Adrenal gland (tissue), 12 donors: ENCODE results near the gene GSTCD. TPM values are rescaled to one million over a fixed set of nuclear protein-coding genes. Genes with fewer than 3 reads are reported as not detected.
A peak's percentile ranks its signal among the peaks of the same experiment; 100 is the strongest.

ENCODE experiments used
- DNase-seq, 7 donors: peaks; one replicate each; pipeline ENCODE4 v3.0.0-alpha.2; 2019 to 2020
- H3K27ac ChIP-seq, 5 donors: fragments of 200-600 bp; sonication (generic) in 4 of 5; 1 replicate in 3 of 5; 2 replicates in 2 of 5; pipeline versions ENCODE4 v1.5.1 to v1.8.0; 2016 to 2020; ENCODE audit warnings: mild to moderate bottlenecking in 1 of 5
- H3K27me3 ChIP-seq: fragments of 200-600 bp; 2 replicates; pipeline ENCODE4 v1.8.0; 2021
- H3K36me3 ChIP-seq, 2 donors: fragments of 200-600 bp; replicated peaks in 1 of 2; 1 replicate in 1 of 2; 2 replicates in 1 of 2; pipeline versions ENCODE4 v1.5.1 to v1.8.0; 2018 to 2022
- H3K4me1 ChIP-seq, 2 donors: fragments of 200-600 bp; replicated peaks in 1 of 2; 1 replicate in 1 of 2; 2 replicates in 1 of 2; pipeline versions ENCODE4 v1.5.1 to v1.8.0; 2018 to 2021
- H3K4me3 ChIP-seq, 4 donors: fragments of 200-600 bp; sonication (generic) in 3 of 4; one replicate each; pipeline ENCODE4 v1.5.1; 2016 to 2018
- H3K9me3 ChIP-seq, 3 donors: fragments of 200-600 bp; sonication (generic) in 1 of 3; replicated peaks in 1 of 3; 1 replicate in 2 of 3; 2 replicates in 1 of 3; pipeline versions ENCODE4 v1.5.1 to v1.8.0; 2016 to 2021
- POLR2A ChIP-seq, 2 donors: fragments of 450-650 bp; IDR thresholded peaks; one replicate each; pipeline ENCODE4 v1.6.1; 2017; ENCODE audit warnings: antibody characterized with exemption in 2 of 2, mild to moderate bottlenecking in 2 of 2, moderate library complexity in 1 of 2
- WGBS, 4 donors: extraction: QIAGEN DNeasy Blood & Tissue Kit in 2 of 4; methylation state at CpG; one replicate each; pipeline versions ENCODE4 v1.1.5 to v1.1.7; 2013 to 2017; 5-methylcytosine and 5-hydroxymethylcytosine counted together
- intact Hi-C, 2 donors: fragments of 100-400 bp; cut with DNase I; formaldehyde crosslinking; loops; one replicate each; pipeline versions ENCODE4 v1.14.1 to v1.15.0; 2022 to 2023
- polyA plus RNA-seq, 3 donors: library from polyadenylated mRNA; stranded (reverse); fragments of 200-250 nt in 2 of 3; fragments of 350-450 nt in 1 of 3; fragmentation: Illumina TruSeq in 1 of 3; extraction: RNeasy Lipid Tissue Mini Kit (QIAGEN cat#74804) in 1 of 3; gene quantifications; one replicate each; pipeline ENCODE4 v1.2.3, GENCODE V29; 2013 to 2014
- total RNA-seq, 9 donors: library from RNA; depleted of rRNA in 4 of 9; stranded (reverse); fragments of >200 nt in 4 of 9; fragments of 120-200 nt in 1 of 9; fragmentation: NEBNext Ultra II Directional in 1 of 9; extraction: Animal tissue kit (Norgen Biotek cat#: 25700) in 1 of 9; gene quantifications; one replicate each; pipeline versions ENCODE4 v1.1.0 to v1.2.4, GENCODE V29; 2013 to 2023
- TF ChIP-seq, protein P1 (sequence below), 6 experiments: fragments of 450-650 bp in 4 of 6; fragments of 200-600 bp in 2 of 6; sonication (generic) in 1 of 6; IDR thresholded peaks; 1 replicate in 5 of 6; 2 replicates in 1 of 6; pipeline versions ENCODE4 v1.5.1 to v1.8.0; 2016 to 2021; ENCODE audit warnings: antibody characterized with exemption in 6 of 6, mild to moderate bottlenecking in 2 of 6, moderate library complexity in 1 of 6
- donor health status: healthy with polysubstance abuse.
- donor health status: Bipolar disorder and iron deficiency.
- donor health status: DM: yes; HTN: yes; CAD: no.
- donor health status: DM: no; HTN: no; CAD: no.
- donor health status: DM: no; HTN: no; CAD: no.
- donor health status: DM: yes; HTN: yes; CAD: no.

The GSTCD gene
- total and polyA plus RNA-seq, 12 donors = 0.88 to 13.8 (median 6.7) TPM

DNA sequence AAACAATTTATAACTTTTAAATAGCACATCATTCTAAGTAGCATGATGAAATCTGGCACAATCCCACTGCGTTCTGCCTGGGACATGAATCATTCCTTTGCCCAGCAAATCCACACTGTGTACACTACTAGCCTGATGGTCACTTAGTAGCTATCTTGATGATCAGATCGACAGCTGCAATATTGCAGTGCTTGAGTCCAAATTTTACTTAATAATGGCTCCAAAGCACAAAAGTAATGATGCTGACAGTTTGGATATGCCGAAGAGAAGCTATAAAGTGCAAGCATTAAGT is 100.1 kb downstream of the GSTCD start:
- TF ChIP-seq POLR2A (IDR thresholded peaks at IDR 0.05) = no peak
- TF ChIP-seq, protein P1, sequence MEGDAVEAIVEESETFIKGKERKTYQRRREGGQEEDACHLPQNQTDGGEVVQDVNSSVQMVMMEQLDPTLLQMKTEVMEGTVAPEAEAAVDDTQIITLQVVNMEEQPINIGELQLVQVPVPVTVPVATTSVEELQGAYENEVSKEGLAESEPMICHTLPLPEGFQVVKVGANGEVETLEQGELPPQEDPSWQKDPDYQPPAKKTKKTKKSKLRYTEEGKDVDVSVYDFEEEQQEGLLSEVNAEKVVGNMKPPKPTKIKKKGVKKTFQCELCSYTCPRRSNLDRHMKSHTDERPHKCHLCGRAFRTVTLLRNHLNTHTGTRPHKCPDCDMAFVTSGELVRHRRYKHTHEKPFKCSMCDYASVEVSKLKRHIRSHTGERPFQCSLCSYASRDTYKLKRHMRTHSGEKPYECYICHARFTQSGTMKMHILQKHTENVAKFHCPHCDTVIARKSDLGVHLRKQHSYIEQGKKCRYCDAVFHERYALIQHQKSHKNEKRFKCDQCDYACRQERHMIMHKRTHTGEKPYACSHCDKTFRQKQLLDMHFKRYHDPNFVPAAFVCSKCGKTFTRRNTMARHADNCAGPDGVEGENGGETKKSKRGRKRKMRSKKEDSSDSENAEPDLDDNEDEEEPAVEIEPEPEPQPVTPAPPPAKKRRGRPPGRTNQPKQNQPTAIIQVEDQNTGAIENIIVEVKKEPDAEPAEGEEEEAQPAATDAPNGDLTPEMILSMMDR (IDR thresholded peaks at IDR 0.05) = no peak
- Histone ChIP-seq H3K9me3 (no peaks in the 10 kb centered on the region), H3K27ac (peak overlapping the region in 1 of 5 donors; percentile 51), H3K4me3 (peak overlapping the region in 1 of 4 donors; percentile 53), H3K27me3 (no peaks in the 10 kb centered on the region), H3K4me1 (peaks cover 0 to 17% of the 10 kb centered on the region in 2 donors), H3K36me3 (no peaks in the 10 kb centered on the region)
- peak; percentile 20 to 59 (median 38) for DNase-seq
- intact Hi-C loops = no loop called here
- 45 to 49% (median 47%) methylated on average over 3 of the region's 3 CpGs for WGBS, 4 donors

DNA sequence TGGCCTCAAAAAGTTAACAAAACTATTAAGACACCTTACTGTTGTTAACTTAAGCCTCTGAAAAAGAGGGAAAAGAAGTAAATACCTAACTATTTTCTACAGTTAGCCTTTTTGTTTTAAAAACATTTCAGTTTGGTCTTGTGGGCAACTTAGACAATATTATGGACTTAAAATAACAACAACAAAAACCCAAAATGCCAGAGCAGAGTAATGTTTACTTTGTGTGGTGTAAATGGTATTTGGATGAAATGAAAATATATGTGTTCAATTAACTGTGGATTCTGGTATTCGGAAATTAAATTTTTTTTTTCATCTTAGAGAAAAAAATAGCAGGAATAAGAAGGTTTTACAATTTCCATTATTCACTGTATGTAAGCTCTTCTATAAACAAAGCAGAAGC is 107.1 kb downstream of the GSTCD start:
- H3K27me3 ChIP-seq = no peaks in the 10 kb centered on the region
- H3K9me3 ChIP-seq = peaks cover 0 to 5% (median 0%) of the 10 kb centered on the region in 3 donors
- DNase-seq = no peak
- H3K36me3 ChIP-seq = no peaks in the 10 kb centered on the region
- H3K27ac ChIP-seq = no peak overlapping the region
- WGBS, 4 donors = 87 to 95% (median 92%) methylated on average over 1 of the region's 1 CpG
- TF ChIP-seq, protein P1 (IDR thresholded peaks at IDR 0.05) = no peak
- no peak for TF ChIP-seq POLR2A (IDR thresholded peaks at IDR 0.05)
- H3K4me3 ChIP-seq = no peak overlapping the region
- intact Hi-C loops = no loop called here
- H3K4me1 ChIP-seq = no peaks in the 10 kb centered on the region

DNA sequence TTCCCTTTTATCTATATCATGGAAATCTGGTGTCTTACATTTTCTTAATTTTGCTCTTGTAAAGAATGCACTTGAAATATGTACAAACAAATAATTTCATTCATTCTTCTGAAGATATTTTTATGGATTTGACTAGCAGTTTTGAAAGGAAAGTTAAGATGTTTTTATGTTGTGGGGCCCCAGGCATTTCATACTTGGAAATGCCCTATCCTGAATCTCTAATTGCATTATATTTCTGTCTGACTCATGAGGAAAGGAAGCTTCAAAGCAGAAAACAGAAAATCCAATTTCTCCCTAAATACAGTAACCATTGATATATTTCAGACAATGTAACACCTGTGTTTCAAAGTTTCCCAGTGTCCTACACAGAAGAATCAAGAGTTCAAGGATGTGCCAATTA is 113.5 kb downstream of the GSTCD start:
- H3K4me3 ChIP-seq = no peak overlapping the region

DNA sequence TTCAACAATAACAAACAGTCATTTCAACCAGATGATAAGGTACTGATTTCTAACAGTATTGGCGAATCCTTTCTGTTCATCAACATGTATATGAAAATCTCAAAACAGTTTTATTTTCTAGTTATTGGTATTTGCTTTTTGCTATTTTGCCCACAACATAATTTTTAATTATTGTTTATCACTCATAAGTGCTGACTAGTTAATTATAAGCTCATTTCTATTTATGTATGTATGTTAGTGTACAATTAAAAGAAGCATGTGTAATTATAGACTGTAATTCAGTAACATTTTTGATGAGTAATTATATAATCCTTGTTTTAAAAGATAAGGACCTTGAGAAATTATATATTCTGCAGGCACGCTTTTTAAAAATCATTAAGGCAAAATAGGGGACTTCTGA is 119.5 kb downstream of the GSTCD start:
- Histone ChIP-seq H3K27me3 (no peaks in the 10 kb centered on the region), H3K4me1 (no peaks in the 10 kb centered on the region), H3K36me3 (no peaks in the 10 kb centered on the region), H3K27ac (no peak overlapping the region), H3K9me3 (no peaks in the 10 kb centered on the region), H3K4me3 (no peak overlapping the region)
- WGBS, 4 donors = 98 to 99% (median 98%) methylated on average over 2 of the region's 2 CpGs
- no peak for DNase-seq
- no peak for TF ChIP-seq POLR2A (IDR thresholded peaks at IDR 0.05)
- TF ChIP-seq, protein P1 (IDR thresholded peaks at IDR 0.05) = no peak
- intact Hi-C loops = no loop called here

More for the DNA sequence above, 113.5 kb downstream of the GSTCD start:
- Histone ChIP-seq H3K27me3 (no peaks in the 10 kb centered on the region), H3K4me1 (no peaks in the 10 kb centered on the region), H3K27ac (no peak overlapping the region), H3K9me3 (no peaks in the 10 kb centered on the region), H3K36me3 (no peaks in the 10 kb centered on the region)
- intact Hi-C loops = no loop called here
- no peak for DNase-seq
- TF ChIP-seq, protein P1 (IDR thresholded peaks at IDR 0.05) = no peak
- no peak for TF ChIP-seq POLR2A (IDR thresholded peaks at IDR 0.05)
